IMR-90 (cell line): ENCODE results near the gene ATRAID. TPM values are rescaled to one million over a fixed set of nuclear protein-coding genes. Genes with fewer than 3 reads are reported as not detected.

Experiments
- ATAC-seq: fragments of 200-7000 bp; cut with Tn5 transposase; 2 replicates; pipeline ENCODE4 v1.9.1; 2020; ENCODE audit warnings: low read depth, mild to moderate bottlenecking, moderate library complexity
- BruUV-seq: library from RNA; stranded (reverse); fragments of 400-500 nt; replicated peaks from 2 replicates; lab custom pipeline; 2021; lab: Mats Ljungman, UMichigan
- CTCF ChIA-PET: fragments of 300-600 bp; formaldehyde crosslinking; extraction: SDS; loops from one replicate; lab custom pipeline; 2021; ENCODE audit warnings: antibody characterized with exemption; lab: Yijun Ruan, JAX
- POLR2A ChIA-PET: fragments of 300-600 bp; sonication (Branson Sonifier 250); formaldehyde crosslinking; loops from one replicate; lab custom pipeline; 2022; ENCODE audit warnings: antibody characterized with exemption; ENCODE audit not compliant: unreplicated experiment; lab: Charles Lee
- DNase-seq: peaks from one replicate; pipeline ENCODE4 v3.0.0; 2013
- H2AFZ ChIP-seq: replicated peaks from 2 replicates; pipeline ENCODE3; 2013; ENCODE audit warnings: low read length, mild to moderate bottlenecking; ENCODE audit not compliant: poor library complexity
- H2AK5ac ChIP-seq: 2 replicates; pipeline ENCODE4 v1.6.1; 2013; ENCODE audit warnings: low read depth, low read length, inconsistent platforms
- H2AK9ac ChIP-seq: replicated peaks from 2 replicates; pipeline ENCODE3; 2013; ENCODE audit warnings: mild to moderate bottlenecking, low read depth, low read length, moderate library complexity; ENCODE audit not compliant: poor library complexity
- H2BK120ac ChIP-seq: 2 replicates; pipeline ENCODE4 v1.6.1; 2013; ENCODE audit warnings: low read depth, low read length, inconsistent platforms
- H2BK15ac ChIP-seq: 3 replicates; pipeline ENCODE4 v1.6.1; 2013; ENCODE audit warnings: low read depth, low read length, inconsistent platforms
- H2BK20ac ChIP-seq: 2 replicates; pipeline ENCODE4 v1.6.1; 2013; ENCODE audit warnings: low read depth, mild to moderate bottlenecking, inconsistent platforms, low read length, moderate library complexity
- H2BK5ac ChIP-seq: 2 replicates; pipeline ENCODE4 v1.6.1; 2013; ENCODE audit warnings: mild to moderate bottlenecking, low read depth, low read length, inconsistent platforms; ENCODE audit not compliant: poor library complexity, severe bottlenecking
- H3K14ac ChIP-seq: replicated peaks from 2 replicates; pipeline ENCODE4 v1.6.1; 2013; ENCODE audit warnings: low read depth, low read length, inconsistent platforms
- H3K18ac ChIP-seq: 2 replicates; pipeline ENCODE4 v1.6.1; 2013; ENCODE audit warnings: low read depth, low read length, control low read depth
- H3K23ac ChIP-seq: 2 replicates; pipeline ENCODE4 v1.6.1; 2013; ENCODE audit warnings: low read depth, low read length, inconsistent platforms
- H3K27ac ChIP-seq: 2 replicates; pipeline ENCODE4 v1.5.1; 2013; ENCODE audit warnings: mild to moderate bottlenecking, control low read depth, low read length; ENCODE audit not compliant: insufficient read depth
- H3K27me3 ChIP-seq: 2 replicates; pipeline ENCODE4 v1.6.1; 2013; ENCODE audit warnings: low read length; ENCODE audit not compliant: control insufficient read depth, insufficient read depth
- H3K36me3 ChIP-seq: 2 replicates; pipeline ENCODE4 v1.6.1; 2013; ENCODE audit warnings: low read length, mixed read lengths; ENCODE audit not compliant: control insufficient read depth, insufficient read depth
- H3K4ac ChIP-seq: 2 replicates; pipeline ENCODE4 v1.6.1; 2013; ENCODE audit warnings: low read depth, low read length, inconsistent platforms
- H3K4me1 ChIP-seq: 2 replicates; pipeline ENCODE4 v1.6.1; 2013; ENCODE audit warnings: low read length, mixed read lengths; ENCODE audit not compliant: control insufficient read depth, insufficient read depth
- H3K4me2 ChIP-seq: 2 replicates; pipeline ENCODE4 v1.6.1; 2013; ENCODE audit warnings: low read depth, mild to moderate bottlenecking, control low read depth, low read length, moderate library complexity
- H3K4me3 ChIP-seq: 2 replicates; pipeline ENCODE4 v1.5.1; 2013; ENCODE audit warnings: low read depth, mild to moderate bottlenecking, control low read depth, low read length, moderate library complexity; ENCODE audit not compliant: insufficient read depth
- H3K56ac ChIP-seq: 2 replicates; pipeline ENCODE4 v1.6.1; 2013; ENCODE audit warnings: low read length, inconsistent platforms; ENCODE audit not compliant: insufficient read depth; ENCODE audit errors: extremely low read depth
- H3K79me1 ChIP-seq, 2 experiments: 2 replicates each; pipeline ENCODE4 v1.6.1; 2013; ENCODE audit warnings: low read length in 2 of 2, inconsistent platforms in 1 of 2, low read depth in 1 of 2
- H3K9ac ChIP-seq: 2 replicates; pipeline ENCODE4 v1.6.1; 2013; ENCODE audit warnings: low read depth, low read length, control low read depth
- H3K9me1 ChIP-seq: 2 replicates; pipeline ENCODE4 v1.6.1; 2013; ENCODE audit warnings: low read length, inconsistent platforms; ENCODE audit not compliant: insufficient read depth
- H3K9me3 ChIP-seq: 2 replicates; pipeline ENCODE4 v1.6.1; 2013; ENCODE audit warnings: low read length; ENCODE audit not compliant: control insufficient read depth, insufficient read depth
- H4K20me1 ChIP-seq: 2 replicates; pipeline ENCODE4 v1.6.1; 2013; ENCODE audit warnings: low read length, inconsistent platforms; ENCODE audit not compliant: insufficient read depth
- H4K5ac ChIP-seq: 2 replicates; pipeline ENCODE4 v1.6.1; 2013; ENCODE audit warnings: mild to moderate bottlenecking, low read depth, low read length, control low read depth
- H4K8ac ChIP-seq, 2 experiments: 2 replicates each; pipeline ENCODE4 v1.6.1; 2013; ENCODE audit warnings: low read depth in 2 of 2, low read length in 2 of 2, control low read depth in 1 of 2, inconsistent platforms in 1 of 2
- H4K91ac ChIP-seq: 2 replicates; pipeline ENCODE4 v1.6.1; 2013; ENCODE audit warnings: low read depth, low read length, inconsistent platforms; ENCODE audit not compliant: insufficient read depth
- BHLHE40 ChIP-seq: fragments of 150-350 bp; IDR thresholded peaks from 2 replicates; pipeline ENCODE4 v1.6.1; 2016; ENCODE audit warnings: mild to moderate bottlenecking, low read depth, low read length
- CHD1 ChIP-seq: IDR thresholded peaks from 2 replicates; pipeline ENCODE4 v1.6.1; 2012; ENCODE audit warnings: low read depth, low read length, improper control_type of control experiment
- ELK1 ChIP-seq: fragments of 150-350 bp; IDR thresholded peaks from 2 replicates; pipeline ENCODE4 v1.6.1; 2016; ENCODE audit warnings: low read depth, mild to moderate bottlenecking, low read length, moderate library complexity, borderline replicate concordance
- FOS ChIP-seq: fragments of 150-350 bp; IDR thresholded peaks from 2 replicates; pipeline ENCODE4 v1.6.1; 2016; ENCODE audit warnings: low read depth, low read length
- MAFK ChIP-seq: IDR thresholded peaks from 2 replicates; pipeline ENCODE4 v1.6.1; 2012; ENCODE audit warnings: low read depth, low read length, improper control_type of control experiment
- MAZ ChIP-seq: IDR thresholded peaks from 2 replicates; pipeline ENCODE4 v1.6.1; 2012; ENCODE audit warnings: low read depth, mild to moderate bottlenecking, low read length, improper control_type of control experiment, moderate library complexity, borderline replicate concordance
- MXI1 ChIP-seq: IDR thresholded peaks from 2 replicates; pipeline ENCODE4 v1.6.1; 2012; ENCODE audit warnings: low read depth, mild to moderate bottlenecking, low read length, moderate library complexity, borderline replicate concordance
- NFE2L2 ChIP-seq: fragments of 150-350 bp; IDR thresholded peaks from 2 replicates; pipeline ENCODE4 v1.6.1; 2016; ENCODE audit warnings: low read depth, mild to moderate bottlenecking, low read length
- SMC3 ChIP-seq: fragments of 150-350 bp; IDR thresholded peaks from 2 replicates; pipeline ENCODE4 v1.6.1; 2016; ENCODE audit warnings: low read depth, mild to moderate bottlenecking, antibody characterized with exemption, low read length, moderate library complexity
- USF2 ChIP-seq: fragments of 150-350 bp; IDR thresholded peaks from 2 replicates; pipeline ENCODE4 v1.6.1; 2017; ENCODE audit warnings: mild to moderate bottlenecking, antibody characterized with exemption, low read length, low read depth
- WGBS, 2 experiments: methylation state at CpG; one replicate each; pipeline versions ENCODE4 v1.1.5 to v1.1.7; 2013; ENCODE audit warnings: missing lambda C conversion rate in 2 of 2; ENCODE audit not compliant: insufficient read length in 1 of 2; ENCODE audit errors: extremely low coverage in 2 of 2; 5-methylcytosine and 5-hydroxymethylcytosine counted together
- dilution Hi-C: fragments of 300-500 bp; cut with HindIII; formaldehyde crosslinking; loops from one replicate; pipeline ENCODE4 v1.14.3; 2018; ENCODE audit warnings: low sequenced_read_pairs; ENCODE audit not compliant: unreplicated experiment
- in situ Hi-C: fragments of 300-500 bp; cut with MboI; formaldehyde crosslinking; loops from 3 replicates; pipeline ENCODE4 v1.14.3; 2019; ENCODE audit warnings: low sequenced_read_pairs, inconsistent platforms, mixed read lengths
- intact Hi-C: fragments of 100-400 bp; cut with micrococcal nuclease; formaldehyde crosslinking; loops from 2 replicates; pipeline ENCODE4 v1.10.0; 2022
- polyA plus RNA-seq, 3 experiments: library from polyadenylated mRNA; depleted of rRNA; stranded (reverse); fragments of >200 nt; gene quantifications; 2 replicates each; pipeline ENCODE4 v1.2.3, GENCODE V29; 2012; ENCODE audit warnings: low replicate concordance in 1 of 3
- total RNA-seq: library from RNA; depleted of rRNA; stranded (reverse); fragments of >200 nt; gene quantifications from 2 replicates; pipeline ENCODE4 v1.2.3, GENCODE V29; 2012

Gene ATRAID
- total and polyA plus RNA-seq, 2 of the 4 experiments (the other 2 are of a cell fraction), result 138 to 173 TPM

GRCh38 chr2:27216416-27217137 lies 4.7 kb downstream of the ATRAID start (continued):
- TF ChIP-seq FOS (no peak), CHD1 (no peak)

- H3K9ac ChIP-seq, result peak within 1 kb of the TSS; percentile 70
- 0% methylated on average over 33 of the region's 72 CpGs; no CpG with 5 or more reads in 1 of the 2 experiments for WGBS, 2 experiments
- H3K4me2 ChIP-seq, result peak within 1 kb of the TSS; percentile 93
- H3K36me3 ChIP-seq, result peaks cover 16% of the 10 kb centered on the region
- H2AFZ ChIP-seq, result peak within 1 kb of the TSS; percentile 98
- in situ Hi-C loops (no loop called here), dilution Hi-C loops (no loop called here), intact Hi-C loops (loop anchor here (2.0 kb wide), 1 partner anchor 119 kb away; no protein-coding TSS in a partner anchor)
- DNase-seq, result peak; percentile 75
- no peaks in the 10 kb centered on the region for H3K27me3 ChIP-seq
- peaks cover 7% of the 10 kb centered on the region for H3K4me1 ChIP-seq
- peaks cover 33 to 61% of the 10 kb centered on the region in 2 experiments for H3K79me1 ChIP-seq
- peak within 1 kb of the TSS; percentile 64 for H3K4me3 ChIP-seq
- peak within 1 kb of the TSS; percentile 61 for H3K23ac ChIP-seq
- H3K18ac ChIP-seq, result peak within 1 kb of the TSS; percentile 25; the same call in 1 of the 2 replicates
- H2BK15ac ChIP-seq, result no peak within 1 kb of the TSS; the same call in 2 of the 3 replicates
- H3K9me1 ChIP-seq, result peaks cover 9% of the 10 kb centered on the region
- peak within 1 kb of the TSS; percentile 83 for H4K91ac ChIP-seq
- H2BK20ac ChIP-seq, result peak within 1 kb of the TSS; percentile 24; the same call in 1 of the 2 replicates
- ChIA-PET POLR2A (no interaction called here), CTCF (no interaction called here)
- peak within 1 kb of the TSS; percentile 83 for H3K27ac ChIP-seq
- H2BK120ac ChIP-seq, result no peak within 1 kb of the TSS; the same call in 1 of the 2 replicates
- peak; percentile 92 for ATAC-seq
- peak within 1 kb of the TSS; percentile 83 to 95 for H4K8ac ChIP-seq
- H2BK5ac ChIP-seq, result peak within 1 kb of the TSS; percentile 45
- no peaks in the 10 kb centered on the region for H4K20me1 ChIP-seq
- H3K14ac ChIP-seq, result peak within 1 kb of the TSS; percentile 87
- peak within 1 kb of the TSS; percentile 94 for H3K4ac ChIP-seq
- peak within 1 kb of the TSS; percentile 99 for H2AK9ac ChIP-seq
- H3K56ac ChIP-seq, result peak within 1 kb of the TSS; percentile 33
- BruUV-seq, result no TSS peak
- H3K9me3 ChIP-seq, result no peaks in the 10 kb centered on the region
- H4K5ac ChIP-seq, result peak within 1 kb of the TSS; percentile 85
- H2AK5ac ChIP-seq, result peak within 1 kb of the TSS; percentile 92
- TF ChIP-seq MAFK, result no peak
- TF ChIP-seq MXI1, result peak; percentile 100
- no peak for TF ChIP-seq NFE2L2
- TF ChIP-seq MAZ, result peak; percentile 19; the same call in 1 of the 2 replicates
- TF ChIP-seq USF2, result peak; percentile 91
- no peak for TF ChIP-seq FOS
- TF ChIP-seq SMC3, result peak; percentile 14; the same call in 1 of the 2 replicates
- TF ChIP-seq CHD1, result no peak
- TF ChIP-seq BHLHE40, result peak; percentile 23; the same call in 1 of the 2 replicates
- TF ChIP-seq ELK1, result no peak
Observed at GRCh38 chr2:27217173-27218121, 5.6 kb downstream of the ATRAID start, which contains the start of gene CAD. TSS of gene CAD (plus strand) at chr2:27217369. CDS start at chr2:27217552, 183 bp downstream.
